Dermis microvascular lymphatic vessel endothelial cell (primary cell): ENCODE measurements around the gene EIF4A3. TPM values are rescaled to one million over a fixed set of nuclear protein-coding genes. Genes with fewer than 3 reads are reported as not detected.

Experiments used
- DNase-seq, 2 donors: peaks; one replicate each; pipeline versions ENCODE4 v3.0.0 to v3.0.0-alpha.2; 2010; ENCODE audit warnings: low read depth in 2 of 2
- total RNA-seq: library from RNA; depleted of rRNA; stranded (reverse); fragments of >200 nt; gene quantifications from 2 replicates; pipeline ENCODE4 v1.2.1, GENCODE V29; 2014

EIF4A3 gene
- total RNA-seq, 1 donor from 2014 or later, result 88.3 TPM

DNA sequence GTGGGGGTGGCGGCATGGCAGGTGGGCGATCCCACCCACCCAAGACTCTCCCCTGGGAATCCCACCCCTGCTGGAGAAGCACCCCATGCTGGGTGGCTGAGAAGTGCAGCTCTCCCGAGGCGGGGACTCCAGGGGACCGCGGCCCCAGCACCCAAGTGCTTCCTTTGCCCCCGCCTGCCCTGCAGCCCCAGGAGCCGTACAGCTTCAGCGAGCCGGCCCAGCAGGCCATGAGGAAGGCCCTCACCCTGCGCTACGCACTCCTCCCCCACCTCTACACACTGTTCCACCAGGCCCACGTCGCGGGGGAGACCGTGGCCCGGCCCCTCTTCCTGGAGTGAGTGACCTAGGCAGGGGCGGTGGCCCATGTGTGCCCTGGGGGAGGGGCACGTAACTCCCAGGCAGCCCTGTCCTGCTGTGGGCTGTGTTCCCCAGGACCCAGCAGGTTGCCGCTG, 33.9 kb downstream of the EIF4A3 start:
- no peak for DNase-seq

DNA sequence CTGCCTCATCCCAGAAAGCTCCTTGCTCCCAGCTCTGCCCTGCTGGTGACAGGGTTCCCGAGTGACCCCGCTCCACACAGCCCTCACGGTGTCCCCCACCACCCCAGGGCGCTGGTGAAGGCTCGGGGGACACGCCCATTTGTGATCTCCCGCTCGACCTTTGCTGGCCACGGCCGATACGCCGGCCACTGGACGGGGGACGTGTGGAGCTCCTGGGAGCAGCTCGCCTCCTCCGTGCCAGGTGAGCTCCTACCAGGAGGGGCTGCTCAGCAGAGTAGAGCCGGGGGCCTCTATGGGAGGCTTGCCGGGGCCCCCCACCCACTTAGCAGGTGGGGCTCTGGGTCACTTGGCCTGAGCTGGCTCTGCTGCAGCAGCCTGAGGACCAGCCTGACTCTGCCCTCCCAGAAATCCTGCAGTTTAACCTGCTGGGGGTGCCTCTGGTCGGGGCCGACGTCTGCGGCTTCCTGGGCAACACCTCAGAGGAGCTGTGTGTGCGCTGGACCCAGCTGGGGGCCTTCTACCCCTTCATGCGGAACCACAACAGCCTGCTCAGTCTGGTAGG, 34.4 kb downstream of the EIF4A3 start:
- no peak for DNase-seq

DNA sequence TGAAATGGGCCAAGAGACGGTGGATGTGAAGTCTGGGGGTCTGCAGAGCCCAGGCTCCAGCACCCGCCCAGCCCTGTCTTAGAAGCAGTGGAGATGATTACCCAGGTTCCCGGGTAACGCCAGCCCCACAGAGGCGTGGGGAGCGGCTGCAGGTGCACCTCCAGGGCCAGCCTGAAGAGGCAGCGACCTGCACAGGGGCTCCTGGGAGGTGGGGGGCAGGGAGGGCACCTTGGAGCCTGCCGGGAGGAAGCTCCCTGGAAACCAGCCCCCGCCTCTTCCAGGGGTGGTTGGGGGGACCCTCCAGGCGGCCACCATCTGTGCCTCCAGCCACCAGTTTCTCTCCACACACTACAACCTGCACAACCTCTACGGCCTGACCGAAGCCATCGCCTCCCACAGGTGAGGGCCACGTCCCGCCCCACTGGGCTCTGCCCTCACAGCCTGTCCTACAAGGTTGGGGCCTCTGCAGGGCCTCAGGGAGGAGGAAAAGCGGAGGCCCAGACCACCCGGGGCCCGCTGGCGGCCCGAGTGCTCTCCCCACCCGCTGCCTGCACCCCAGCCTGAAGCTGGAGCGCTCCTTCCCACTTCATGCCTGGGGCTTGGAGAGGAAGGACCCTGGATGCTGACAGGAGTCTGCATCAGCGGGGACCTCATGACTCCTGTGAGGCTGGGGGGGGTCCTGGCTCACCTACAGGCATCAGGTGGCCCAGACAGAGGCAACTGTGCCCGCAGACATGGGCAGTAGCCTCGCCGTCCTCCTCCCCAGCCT, 35.0 kb downstream of the EIF4A3 start:
- DNase-seq, result no peak

DNA sequence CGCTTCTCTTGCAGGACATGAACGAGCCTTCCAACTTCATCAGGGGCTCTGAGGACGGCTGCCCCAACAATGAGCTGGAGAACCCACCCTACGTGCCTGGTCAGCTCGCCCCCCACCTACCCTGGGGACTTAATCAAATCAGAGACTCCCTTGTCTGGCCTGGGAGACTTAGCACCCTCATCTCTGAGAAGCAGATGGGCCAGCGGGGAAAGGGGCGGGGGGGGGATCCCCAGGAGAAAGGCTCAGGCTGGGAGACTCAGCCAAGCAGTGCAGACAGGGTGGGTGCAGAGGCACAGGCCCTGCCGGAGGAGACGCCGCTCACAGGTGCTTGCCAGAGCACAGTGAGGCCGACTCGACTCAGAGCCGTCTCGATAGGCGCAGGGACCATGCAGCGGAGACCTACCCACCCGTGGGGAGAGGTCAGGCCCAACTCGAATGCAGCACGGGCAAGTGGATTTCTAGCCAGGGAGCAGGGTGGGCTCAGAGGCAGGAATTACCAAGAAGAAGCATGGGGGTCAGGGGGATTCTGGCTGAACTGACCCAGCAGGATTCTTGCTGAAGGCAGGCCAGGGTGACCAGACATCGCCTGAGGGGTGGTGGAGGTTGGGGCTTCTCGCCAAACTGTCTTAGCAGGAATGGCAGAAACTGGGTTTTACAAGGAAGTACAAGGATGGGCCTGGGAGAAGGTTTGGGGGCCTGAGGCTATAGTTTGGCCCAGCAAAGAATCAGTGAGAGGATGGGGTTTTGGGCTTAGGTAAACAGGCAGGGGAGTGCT, 35.8 kb downstream of the EIF4A3 start:
- DNase-seq, result no peak

DNA sequence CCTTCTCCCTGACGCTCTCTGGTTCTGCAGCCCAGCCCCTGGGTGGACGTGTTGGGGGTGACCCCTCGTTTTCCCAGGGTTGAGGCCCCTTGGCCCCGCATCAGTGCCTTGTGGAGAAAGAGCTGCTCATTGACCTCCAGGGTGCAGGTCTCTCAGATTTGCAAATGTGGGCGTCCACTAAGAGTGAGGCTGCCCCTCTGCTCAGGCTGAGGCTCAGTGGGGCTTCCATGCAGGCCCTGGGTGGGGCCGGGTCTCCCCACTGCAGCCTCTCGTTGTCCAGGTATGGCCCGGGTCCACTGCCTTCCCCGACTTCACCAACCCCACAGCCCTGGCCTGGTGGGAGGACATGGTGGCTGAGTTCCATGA, 36.5 kb downstream of the EIF4A3 start:
- DNase-seq, result no peak

DNA sequence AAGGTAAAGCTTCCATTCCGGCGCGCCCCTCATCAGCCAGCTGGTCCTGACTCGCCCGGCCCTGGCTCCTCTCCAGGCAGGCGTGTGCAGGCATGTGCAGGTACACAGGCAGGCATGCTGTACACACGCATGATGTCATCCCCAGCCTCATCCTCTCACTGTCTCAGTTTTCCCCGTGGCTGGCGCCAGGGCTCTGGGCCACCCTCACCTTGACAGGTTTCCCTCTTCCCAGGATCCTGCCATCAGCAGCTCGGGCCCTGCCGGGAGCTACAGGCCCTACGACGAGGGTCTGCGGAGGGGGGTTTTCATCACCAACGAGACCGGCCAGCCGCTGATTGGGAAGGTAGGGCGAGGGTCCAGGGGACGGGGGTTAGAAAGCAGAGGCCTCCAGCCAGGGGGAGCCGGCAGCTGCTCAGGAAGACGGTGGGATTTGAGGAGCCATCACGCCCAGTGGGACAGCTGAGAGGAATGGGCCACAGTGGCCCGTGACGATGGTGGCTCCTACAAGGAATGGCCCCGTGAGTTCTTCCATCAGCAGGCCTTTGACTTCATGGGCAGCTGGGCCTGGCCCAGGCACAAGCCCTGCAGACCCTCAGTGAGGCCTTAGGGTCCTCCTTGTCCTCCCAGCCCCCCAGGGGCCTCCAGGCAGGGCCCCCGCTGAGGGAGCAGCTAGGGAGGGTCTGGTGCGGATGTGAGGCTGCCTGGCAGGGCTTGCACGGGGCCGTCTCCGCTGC, 37.0 kb downstream of the EIF4A3 start:
- DNase-seq, result no peak

DNA sequence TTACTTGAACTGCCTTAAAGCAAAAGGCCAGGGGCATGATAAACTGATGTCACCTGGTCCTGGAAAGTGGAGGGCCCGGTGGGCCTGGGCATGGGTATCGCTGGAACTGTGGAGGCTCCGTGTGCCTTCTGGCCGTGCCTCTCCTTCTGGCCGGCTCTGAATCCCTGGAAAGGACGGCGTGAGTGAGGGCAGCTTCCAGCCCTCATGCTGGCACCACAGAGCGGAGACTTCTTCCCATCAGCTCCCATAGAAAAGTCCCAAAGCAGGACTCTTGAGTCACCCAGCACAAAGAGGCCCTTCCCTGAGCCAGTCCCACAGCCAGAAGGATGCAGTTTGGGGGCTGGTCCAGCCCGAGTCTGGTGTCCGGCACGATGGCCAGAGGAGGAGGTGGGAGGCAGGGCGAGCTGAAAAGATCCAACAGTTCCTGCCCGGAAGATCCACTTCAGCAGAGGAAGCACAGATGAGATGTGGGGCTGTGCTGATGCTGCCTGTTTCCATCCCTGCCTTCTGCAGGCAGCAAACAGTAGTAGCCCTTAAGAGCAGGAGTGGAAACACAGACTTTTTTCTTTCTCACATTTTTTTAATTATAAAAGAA, 37.8 kb downstream of the EIF4A3 start:
- no peak for DNase-seq

DNA sequence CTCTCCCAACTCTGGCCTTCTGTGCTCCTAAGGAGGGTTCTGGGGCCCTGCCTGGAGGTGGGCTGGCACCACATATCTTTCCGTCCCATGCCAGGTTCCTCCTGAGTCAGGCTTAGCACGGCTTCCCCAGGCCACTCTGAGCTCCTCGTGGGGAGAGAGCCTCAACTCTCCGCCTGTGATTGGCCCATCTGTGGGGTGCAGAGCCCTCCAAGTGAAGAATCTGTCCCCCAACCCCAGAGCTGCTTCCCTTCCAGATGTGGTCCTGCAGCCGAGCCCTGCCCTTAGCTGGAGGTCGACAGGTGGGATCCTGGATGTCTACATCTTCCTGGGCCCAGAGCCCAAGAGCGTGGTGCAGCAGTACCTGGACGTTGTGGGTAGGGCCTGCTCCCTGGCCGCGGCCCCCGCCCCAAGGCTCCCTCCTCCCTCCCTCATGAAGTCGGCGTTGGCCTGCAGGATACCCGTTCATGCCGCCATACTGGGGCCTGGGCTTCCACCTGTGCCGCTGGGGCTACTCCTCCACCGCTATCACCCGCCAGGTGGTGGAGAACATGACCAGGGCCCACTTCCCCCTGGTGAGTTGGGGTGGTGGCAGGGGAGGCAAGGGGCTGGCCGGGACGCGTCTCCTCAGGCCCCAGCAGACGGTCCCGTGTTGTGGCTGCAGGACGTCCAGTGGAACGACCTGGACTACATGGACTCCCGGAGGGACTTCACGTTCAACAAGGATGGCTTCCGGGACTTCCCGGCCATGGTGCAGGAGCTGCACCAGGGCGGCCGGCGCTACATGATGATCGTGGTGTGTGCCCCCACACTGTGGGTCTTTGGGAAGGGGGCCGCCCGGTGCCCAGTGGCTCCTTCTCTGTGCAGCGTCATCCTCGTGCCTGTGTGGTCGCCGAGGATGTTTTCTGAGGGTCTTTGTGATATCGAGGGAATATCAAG, 38.6 kb downstream of the EIF4A3 start:
- DNase-seq, result no peak

DNA sequence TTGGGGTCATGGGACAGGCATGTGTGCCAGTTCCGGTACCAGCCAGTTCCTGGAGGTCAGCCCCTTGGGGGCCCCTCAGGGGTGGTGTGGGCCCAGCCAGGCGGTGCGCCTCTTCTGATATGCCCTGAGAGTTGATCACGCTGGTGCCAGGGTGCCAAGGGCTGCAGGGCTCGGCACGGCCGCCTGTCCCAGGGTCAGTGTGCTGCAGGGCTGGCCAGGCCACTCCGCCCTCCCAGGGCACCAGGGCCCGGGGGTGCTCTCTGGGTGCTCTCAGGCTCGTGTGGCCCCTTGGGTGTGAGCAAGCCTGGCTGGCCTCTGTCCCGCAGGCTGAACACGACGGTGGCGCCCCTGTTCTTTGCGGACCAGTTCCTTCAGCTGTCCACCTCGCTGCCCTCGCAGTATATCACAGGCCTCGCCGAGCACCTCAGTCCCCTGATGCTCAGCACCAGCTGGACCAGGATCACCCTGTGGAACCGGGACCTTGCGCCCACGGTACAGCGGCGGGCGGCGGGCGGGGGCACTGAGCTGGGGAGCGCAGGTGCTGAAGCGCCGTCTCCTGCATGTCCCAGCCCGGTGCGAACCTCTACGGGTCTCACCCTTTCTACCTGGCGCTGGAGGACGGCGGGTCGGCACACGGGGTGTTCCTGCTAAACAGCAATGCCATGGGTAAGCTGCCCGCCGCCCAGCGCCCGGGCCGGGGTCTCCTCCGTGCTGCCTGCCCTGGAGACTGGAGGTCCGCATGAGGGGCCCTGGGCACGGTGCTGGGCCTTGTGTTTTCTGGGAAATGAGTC, 39.5 kb downstream of the EIF4A3 start:
- no peak for DNase-seq

DNA sequence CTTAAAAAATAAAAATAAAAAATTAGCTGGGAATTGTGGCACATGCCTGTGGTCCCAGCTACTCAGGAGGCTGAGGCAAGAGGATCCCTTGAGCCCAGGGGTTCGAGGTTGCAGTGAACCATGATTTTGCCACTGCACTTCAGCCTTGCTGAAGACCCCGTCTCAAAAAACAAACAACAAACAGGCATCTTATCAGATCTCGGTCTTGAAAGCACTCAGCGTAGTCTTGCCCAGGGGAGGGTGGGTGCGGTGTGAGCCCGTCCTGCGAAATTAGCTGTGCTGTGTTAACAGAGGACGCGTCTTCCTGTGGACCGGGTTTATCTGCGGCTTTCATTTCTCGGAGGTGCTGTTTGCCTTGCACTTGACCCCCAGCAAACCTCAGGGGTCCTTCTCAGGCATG, 40.2 kb downstream of the EIF4A3 start:
- no peak for DNase-seq

DNA sequence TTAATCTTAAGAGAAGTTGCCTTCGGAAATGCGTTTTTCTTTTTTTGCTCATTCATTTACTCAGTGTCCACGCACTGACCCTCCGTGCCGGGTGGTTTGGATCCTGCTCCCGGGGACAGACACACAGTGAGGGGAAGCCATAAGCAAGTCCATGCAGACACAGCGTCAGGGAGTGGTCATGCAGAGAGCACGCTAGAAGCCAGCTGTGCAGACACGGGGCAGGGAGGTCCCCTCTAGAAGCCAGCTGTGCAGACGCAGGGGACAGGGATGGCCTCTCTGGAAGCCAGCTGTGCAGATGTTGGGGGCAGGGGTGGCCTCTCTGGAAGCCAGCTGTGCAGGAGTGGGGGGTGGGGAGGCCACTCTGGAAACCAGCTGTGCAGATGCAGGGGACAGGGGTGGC, 40.8 kb downstream of the EIF4A3 start:
- DNase-seq, result no peak

DNA sequence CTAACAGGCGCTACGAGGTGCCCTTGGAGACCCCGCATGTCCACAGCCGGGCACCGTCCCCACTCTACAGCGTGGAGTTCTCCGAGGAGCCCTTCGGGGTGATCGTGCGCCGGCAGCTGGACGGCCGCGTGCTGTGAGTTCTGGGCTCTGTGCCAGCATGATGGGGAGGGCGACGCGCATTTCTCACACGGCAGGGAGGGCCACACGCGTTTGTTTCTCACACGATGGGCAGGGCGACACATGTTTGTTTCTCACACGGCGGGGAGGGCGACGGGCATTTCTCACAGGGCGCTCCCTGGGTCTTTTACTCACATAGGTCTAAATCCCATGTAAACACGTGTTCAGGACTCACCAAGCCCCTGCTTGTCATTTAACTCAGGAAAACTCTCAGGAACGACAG, 41.2 kb downstream of the EIF4A3 start:
- DNase-seq, result no peak

DNA sequence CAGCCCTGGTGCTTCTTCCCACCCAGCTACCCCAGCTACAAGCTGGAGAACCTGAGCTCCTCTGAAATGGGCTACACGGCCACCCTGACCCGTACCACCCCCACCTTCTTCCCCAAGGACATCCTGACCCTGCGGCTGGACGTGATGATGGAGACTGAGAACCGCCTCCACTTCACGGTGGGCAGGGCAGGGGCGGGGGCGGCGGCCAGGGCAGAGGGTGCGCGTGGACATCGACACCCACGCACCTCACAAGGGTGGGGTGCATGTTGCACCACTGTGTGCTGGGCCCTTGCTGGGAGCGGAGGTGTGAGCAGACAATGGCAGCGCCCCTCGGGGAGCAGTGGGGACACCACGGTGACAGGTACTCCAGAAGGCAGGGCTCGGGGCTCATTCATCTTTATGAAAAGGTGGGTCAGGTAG, 42.0 kb downstream of the EIF4A3 start:
- DNase-seq, result no peak

DNA sequence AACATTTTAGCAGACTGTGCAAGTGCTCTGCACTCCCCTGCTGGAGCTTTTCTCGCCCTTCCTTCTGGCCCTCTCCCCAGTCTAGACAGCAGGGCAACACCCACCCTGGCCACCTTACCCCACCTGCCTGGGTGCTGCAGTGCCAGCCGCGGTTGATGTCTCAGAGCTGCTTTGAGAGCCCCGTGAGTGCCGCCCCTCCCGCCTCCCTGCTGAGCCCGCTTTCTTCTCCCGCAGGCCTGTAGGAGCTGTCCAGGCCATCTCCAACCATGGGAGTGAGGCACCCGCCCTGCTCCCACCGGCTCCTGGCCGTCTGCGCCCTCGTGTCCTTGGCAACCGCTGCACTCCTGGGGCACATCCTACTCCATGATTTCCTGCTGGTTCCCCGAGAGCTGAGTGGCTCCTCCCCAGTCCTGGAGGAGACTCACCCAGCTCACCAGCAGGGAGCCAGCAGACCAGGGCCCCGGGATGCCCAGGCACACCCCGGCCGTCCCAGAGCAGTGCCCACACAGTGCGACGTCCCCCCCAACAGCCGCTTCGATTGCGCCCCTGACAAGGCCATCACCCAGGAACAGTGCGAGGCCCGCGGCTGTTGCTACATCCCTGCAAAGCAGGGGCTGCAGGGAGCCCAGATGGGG, 42.5 kb downstream of the EIF4A3 start:
- no peak for DNase-seq

DNA sequence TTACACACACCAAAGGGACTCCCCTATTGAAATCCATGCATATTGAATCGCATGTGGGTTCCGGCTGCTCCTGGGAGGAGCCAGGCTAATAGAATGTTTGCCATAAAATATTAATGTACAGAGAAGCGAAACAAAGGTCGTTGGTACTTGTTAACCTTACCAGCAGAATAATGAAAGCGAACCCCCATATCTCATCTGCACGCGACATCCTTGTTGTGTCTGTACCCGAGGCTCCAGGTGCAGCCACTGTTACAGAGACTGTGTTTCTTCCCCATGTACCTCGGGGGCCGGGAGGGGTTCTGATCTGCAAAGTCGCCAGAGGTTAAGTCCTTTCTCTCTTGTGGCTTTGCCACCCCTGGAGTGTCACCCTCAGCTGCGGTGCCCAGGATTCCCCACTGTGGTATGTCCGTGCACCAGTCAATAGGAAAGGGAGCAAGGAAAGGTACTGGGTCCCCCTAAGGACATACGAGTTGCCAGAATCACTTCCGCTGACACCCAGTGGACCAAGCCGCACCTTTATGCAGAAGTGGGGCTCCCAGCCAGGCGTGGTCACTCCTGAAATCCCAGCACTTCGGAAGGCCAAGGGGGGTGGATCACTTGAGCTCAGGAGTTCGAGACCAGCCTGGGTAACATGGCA, 43.4 kb downstream of the EIF4A3 start:
- DNase-seq, result no peak

DNA sequence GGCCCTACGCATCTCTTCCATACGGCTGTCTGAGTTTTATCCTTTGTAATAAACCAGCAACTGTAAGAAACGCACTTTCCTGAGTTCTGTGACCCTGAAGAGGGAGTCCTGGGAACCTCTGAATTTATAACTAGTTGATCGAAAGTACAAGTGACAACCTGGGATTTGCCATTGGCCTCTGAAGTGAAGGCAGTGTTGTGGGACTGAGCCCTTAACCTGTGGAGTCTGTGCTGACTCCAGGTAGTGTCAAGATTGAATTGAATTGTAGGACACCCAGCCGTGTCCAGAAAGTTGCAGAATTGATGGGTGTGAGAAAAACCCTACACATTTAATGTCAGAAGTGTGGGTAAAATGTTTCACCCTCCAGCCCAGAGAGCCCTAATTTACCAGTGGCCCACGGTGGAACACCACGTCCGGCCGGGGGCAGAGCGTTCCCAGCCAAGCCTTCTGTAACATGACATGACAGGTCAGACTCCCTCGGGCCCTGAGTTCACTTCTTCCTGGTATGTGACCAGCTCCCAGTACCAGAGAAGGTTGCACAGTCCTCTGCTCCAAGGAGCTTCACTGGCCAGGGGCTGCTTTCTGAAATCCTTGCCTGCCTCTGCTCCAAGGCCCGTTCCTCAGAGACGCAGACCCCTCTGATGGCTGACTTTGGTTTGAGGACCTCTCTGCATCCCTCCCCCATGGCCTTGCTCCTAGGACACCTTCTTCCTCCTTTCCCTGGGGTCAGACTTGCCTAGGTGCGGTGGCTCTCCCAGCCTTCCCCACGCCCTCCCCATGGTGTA, 44.1 kb downstream of the EIF4A3 start:
- no peak for DNase-seq

DNA sequence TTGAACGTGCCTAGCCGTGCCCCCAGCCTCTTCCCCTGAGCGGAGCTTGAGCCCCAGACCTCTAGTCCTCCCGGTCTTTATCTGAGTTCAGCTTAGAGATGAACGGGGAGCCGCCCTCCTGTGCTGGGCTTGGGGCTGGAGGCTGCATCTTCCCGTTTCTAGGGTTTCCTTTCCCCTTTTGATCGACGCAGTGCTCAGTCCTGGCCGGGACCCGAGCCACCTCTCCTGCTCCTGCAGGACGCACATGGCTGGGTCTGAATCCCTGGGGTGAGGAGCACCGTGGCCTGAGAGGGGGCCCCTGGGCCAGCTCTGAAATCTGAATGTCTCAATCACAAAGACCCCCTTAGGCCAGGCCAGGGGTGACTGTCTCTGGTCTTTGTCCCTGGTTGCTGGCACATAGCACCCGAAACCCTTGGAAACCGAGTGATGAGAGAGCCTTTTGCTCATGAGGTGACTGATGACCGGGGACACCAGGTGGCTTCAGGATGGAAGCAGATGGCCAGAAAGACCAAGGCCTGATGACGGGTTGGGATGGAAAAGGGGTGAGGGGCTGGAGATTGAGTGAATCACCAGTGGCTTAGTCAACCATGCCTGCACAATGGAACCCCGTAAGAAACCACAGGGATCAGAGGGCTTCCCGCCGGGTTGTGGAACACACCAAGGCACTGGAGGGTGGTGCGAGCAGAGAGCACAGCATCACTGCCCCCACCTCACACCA, 44.8 kb downstream of the EIF4A3 start:
- peak in 1 of 2 donors; percentile 20 for DNase-seq
